GM18498 (cell line): ENCODE results near the gene ABTB1.
"Not testable (repeated sequence)": the region's sequence is repeated elsewhere in the genome, so short reads cannot be mapped to it uniquely, and the experiment has no call there.

ENCODE experiments used
- ATAC-seq: cut with Tn5 transposase; IDR thresholded peaks from one replicate; pipeline ENCODE4 v1.9.1; 2021; ENCODE audit warnings: mild to moderate bottlenecking, moderate library complexity; ENCODE audit not compliant: unreplicated experiment

ABTB1 gene

DNA sequence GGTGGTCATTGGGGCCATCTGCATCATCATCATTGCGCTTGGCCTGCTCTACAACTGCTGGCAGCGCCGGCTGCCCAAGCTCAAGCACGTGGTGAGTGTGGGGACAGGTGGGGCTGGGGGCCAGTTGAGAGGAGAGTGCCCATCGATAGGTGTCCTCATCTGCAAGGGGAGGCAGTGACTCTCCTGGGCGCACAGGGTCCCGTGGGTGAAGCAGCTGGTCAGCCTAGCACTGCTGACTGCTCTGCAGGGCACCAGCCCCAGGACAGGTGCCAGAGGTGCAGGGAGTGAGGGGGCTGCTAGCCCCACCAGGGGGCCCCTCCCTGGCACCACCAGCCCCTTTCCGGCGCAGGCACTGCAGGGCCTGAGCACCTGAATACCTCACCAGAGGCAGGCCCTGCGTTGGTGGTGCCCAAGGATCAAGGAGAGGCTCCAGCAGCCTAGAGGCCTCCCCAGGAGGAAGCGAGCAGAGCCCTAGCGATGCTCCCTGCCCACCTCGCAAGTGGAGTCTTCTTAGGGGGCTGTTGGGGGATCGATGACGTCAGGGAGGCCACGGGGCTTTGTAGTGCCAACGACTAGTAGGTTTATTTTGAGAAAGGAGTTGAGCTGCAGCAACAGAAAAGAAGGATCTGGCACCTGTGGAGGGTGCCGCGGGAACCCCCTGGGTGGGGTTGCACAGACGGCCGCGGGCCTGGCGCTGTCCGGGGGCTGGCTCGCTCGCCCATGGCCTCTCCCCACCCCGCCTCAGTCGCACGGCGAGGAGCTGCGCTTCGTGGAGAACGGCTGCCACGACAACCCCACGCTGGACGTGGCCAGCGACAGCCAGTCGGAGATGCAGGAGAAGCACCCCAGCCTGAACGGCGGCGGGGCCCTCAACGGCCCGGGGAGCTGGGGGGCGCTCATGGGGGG lies 976 bp upstream of the ABTB1 start:
- ATAC-seq, result peak; percentile 22

DNA sequence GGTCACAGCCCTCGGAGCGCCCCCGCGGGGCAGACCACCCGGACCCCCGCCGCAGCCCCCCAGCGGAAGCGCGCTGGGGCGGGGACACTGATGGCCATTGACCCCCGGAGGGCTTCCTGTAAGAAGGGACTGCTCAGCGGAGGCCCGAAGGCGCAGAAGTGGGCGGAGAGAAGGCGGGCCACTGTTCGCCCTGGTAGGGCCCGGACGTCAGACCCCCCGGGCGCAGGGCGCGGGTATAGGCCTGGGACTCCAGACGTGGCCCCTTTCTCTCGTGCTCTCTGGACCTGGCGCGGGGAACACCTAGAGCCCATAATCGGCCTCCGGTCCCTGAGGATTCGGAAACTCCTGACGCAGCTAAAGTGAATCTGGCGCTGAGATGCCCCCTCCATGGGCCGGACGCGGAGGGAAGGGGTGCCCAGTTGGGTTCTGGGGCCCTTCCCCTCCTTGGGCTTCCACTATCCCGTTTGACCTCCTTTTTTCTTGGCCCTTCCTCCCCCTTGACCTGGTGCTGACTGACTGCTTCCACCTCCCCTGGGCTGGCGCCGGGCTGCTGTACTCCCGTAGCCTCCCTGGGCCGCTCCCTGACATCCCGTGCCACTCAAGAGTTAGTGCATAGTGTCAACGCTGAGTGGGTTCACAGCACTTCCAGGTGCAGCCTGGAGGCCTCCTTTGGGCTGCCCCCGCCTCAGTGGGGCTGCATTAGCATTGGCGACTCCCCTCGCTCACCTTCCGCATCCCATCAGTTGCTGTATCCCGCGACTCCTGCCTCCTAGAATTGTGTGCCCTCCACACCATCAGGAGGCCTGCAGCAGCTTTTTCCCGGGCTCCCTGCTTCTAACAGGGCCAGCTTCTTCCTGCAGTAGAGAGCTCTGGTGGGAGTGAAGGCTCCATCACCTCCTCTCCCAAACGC lies 694 bp downstream of the ABTB1 start:
- ATAC-seq, result peak; percentile 43

DNA sequence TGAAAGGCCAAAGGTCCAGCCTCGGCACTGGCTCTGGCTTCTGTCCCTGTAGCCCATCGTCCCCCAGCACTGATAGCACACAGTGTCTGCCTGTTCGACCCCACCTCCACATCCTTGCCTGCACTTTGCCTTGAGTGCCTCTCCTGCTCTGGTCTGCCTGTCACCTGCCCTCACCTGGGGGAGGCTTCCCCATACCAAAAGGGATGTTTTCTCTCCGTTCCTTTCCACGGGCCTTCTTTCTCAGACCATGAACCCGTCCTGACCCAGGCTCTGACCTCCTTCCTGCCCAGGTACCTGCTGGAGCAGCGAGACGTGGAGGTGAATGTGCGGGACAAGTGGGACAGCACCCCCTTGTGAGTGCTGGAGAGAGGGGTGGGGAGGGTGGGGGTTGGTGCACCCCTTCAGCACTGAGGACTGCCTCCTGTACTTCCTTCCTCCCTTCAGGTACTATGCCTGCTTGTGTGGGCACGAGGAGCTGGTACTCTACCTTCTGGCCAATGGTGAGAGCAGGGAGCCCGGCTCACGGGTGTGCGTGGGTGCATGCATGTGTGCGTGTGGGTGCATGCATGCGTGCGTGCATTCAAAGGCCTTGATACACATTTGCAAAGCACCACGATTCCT lies 1.5 kb downstream of the ABTB1 start:
- no peak for ATAC-seq

DNA sequence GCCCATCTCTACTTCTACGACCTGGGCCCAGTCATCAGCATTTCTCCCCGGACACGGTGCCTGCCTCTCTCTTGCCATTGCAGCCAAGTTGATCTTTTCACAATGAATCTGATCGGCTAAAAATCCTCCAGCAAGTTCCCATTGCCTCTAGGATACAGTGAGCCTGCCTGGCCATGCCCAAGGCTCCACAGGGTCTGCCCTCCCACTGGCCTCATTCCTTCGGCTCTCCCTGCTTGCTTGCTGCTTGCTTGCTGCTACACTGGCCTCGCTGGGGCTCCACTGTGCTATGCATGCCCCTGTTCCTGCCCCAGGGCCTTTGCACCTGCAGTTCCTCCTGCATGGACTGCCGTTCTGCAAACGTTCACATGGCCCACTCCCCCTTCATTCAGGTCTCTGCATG lies 2.0 kb downstream of the ABTB1 start:
- ATAC-seq, result no peak

DNA sequence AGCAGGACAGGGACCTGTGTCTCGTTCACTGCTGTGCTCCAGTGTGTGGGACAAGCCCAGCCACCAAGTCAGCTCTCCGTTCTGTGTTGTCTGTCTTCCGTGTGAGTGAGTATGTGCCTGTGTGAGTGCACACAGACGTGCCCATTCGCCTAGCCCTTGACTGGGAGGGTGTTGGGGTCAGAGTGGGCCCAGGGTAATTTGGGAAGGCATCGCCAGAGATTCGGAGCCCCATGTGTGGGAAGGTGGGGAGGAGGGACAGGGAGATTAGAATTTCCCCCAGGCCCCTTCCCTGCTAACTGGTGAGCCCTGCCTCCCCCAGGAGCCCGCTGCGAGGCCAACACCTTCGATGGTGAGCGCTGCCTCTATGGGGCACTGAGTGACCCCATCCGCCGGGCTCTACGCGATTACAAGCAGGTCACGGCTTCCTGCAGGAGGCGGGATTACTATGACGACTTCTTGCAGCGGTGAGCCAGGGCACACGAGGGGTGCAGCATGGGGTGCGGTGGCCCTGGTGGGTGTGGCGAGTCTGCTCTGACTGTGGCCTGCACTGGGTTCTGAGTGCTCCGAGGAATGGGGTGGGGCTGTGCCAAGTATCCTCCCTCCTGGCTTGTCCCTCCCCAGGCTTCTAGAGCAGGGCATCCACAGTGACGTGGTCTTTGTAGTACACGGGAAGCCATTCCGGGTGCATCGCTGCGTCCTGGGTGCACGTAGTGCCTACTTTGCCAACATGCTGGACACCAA lies 3.1 kb downstream of the ABTB1 start:
- no peak for ATAC-seq

DNA sequence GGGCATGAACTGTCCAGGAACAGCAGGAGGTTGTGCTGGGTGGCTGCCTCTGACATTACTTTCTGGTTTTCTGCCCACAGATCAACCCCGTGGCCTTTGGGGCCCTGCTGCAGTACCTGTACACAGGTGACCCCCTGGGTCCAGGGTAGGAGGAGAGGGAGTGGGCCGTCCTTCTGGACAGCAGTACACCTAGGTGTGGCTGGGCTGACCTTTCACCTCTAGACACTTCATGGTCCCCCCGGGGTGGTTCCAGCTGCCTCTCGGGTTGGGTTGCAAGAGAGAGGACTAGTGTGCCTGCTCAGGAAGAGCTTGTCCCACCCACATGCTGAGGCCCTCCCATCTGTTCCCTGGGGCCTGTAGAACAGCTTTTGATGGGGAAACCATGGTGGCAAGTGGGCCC lies 3.7 kb downstream of the ABTB1 start:
- ATAC-seq, result no peak

DNA sequence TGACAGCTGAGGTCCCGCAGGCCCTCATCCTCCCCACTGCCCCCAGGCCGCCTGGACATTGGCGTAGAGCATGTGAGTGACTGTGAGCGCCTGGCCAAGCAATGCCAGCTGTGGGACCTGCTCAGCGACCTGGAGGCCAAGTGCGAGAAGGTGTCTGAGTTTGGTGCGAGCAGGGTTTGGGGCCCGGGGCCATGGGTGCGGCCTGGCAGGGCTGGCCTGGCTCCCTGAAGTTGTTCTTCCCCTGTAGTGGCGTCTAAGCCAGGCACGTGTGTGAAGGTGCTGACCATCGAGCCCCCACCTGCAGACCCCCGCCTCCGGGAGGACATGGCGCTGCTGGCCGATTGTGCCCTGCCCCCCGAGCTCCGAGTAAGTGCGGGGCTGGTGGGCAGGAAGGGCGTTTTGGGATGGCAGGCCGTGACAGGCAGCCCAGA lies 4.2 kb downstream of the ABTB1 start:
- no peak for ATAC-seq

DNA sequence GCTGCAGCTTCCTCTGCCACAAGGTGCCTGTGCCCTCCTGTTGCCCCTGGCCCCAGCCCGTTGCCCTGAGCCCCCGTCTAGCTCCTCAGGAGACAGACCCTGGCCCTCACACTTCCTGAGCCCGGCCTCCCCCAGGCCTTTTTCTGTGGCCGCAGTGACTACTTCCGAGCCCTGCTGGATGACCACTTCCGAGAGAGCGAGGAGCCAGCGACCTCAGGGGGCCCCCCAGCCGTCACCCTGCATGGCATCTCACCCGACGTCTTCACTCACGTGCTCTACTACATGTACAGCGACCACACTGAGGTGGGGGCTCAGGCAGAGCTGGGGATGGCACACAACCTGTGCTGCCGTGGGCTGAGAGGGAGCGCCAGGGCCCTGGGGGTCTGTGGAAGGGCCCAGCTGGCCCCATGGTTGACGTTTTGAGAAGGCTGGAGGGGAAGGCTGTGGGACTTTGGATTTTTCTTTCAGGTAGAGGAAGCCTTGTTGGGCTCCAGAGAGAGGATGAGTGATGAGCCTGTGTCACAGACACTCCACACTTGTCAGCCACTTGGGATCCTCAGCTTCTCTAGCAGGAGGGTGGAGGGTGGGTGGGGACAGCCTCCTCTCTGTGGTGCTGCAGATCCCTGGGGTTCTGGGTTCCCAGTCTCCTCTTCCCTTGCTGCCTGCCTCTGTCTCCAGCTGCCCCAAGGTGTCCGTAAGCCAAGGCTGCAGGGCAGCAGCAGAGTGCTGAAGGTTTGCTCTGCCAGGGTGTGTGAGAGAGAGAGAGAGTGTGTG lies 5.0 kb downstream of the ABTB1 start:
- no peak for ATAC-seq

DNA sequence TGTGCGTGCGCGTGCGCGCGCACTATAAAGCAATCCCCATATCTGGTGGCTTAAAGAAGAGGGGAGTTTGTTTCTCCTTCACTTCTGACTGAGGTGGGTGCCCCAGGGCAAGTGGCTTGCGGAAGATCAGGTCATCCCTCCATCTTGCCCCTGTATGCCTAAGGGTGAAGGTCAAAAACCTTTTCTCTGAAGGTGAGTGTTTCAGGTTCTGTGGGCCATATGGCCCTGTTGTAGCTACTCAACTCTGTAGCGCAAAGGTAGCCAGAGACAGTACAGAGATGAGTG lies 5.5 kb downstream of the ABTB1 start:
- ATAC-seq, result no peak

DNA sequence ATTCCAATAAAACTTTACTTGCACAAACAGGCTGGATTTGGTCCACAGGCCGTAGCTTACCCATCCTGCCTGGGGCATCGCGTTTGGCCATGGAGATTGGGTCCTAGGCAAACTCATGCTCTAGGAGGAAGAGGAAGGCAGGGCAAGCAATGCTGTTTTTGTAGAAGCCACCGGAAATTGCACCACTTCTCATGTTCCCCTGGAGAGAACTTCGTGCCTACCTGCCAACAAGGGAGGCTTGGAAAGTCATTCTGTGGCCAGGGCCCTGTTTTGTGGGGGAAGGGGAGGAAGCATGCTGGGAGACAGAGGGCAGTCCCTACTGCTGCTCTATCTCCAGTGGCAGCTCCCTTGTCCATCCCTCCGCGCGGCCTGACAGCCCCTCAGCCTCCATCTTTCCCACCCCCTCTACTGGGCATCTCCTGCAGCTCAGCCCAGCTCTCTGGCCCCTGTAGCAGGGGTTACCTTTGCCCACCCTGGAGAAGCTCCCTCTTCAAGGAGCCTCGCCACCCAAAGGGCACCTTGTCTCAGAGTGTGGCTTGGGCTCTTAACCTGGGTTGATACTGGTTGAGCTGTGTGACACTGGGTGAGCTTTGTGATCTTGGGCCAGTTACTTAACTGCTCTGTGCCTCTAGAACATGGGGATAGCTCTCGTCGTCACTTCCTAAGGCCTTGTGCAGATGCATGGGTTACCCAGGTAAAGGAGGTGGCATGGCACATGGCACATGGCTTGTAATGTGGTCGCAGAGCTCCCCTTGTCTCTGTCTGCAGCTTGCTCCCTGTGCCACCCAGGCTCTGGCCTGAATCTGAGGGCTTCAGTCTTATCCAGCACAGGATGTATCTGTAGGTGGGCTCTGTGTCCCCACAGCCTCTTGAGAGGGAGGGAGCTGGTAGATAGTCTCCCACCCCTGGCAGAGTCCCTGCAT lies 6.1 kb downstream of the ABTB1 start:
- no peak for ATAC-seq

DNA sequence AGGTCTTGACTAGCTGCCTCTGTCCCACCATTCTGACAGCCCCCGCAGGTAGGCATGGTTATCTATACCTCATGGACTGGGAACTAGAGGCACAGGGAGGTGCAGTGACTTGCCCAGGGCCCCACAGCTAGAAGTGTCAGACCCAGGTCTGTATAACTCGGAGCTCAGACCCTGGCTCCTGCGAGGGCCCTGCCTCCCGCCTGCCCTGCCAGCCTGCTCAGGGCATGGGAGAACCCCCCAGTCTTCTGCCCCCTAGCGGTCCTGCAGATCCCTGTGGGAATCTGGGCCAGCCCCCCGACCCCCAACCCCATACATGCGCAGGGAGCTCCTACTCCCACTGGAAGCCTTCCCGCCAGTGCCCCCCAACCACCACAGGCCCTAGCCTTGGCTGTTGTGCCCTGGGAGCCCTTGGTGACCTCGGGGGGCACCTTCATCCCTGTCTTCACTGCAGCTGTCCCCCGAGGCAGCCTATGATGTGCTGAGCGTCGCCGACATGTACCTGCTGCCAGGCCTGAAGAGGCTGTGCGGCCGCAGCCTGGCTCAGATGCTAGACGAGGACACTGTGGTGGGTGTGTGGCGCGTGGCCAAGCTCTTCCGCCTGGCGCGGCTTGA lies 6.9 kb downstream of the ABTB1 start:
- ATAC-seq, result no peak

DNA sequence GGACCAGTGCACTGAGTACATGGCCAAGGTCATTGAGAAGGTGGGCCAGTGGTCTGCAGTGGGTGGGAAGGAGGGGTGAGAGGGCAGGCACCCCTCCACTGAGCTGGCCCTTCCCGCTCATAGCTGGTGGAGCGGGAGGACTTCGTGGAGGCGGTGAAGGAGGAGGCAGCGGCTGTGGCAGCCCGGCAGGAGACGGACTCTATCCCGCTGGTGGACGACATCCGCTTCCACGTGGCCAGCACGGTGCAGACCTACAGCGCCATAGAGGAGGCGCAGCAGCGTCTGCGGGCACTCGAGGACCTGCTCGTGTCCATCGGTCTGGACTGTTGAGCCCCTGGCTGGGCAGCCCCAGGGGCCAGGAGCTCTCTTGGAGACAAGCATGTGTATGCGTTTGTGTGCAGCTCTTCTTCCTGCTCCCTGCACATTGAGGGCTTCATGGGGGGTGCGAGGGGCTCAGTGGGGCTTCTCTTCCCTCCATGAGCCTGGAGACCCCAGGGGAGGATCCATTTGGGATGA lies 7.5 kb downstream of the ABTB1 start:
- no peak for ATAC-seq

DNA sequence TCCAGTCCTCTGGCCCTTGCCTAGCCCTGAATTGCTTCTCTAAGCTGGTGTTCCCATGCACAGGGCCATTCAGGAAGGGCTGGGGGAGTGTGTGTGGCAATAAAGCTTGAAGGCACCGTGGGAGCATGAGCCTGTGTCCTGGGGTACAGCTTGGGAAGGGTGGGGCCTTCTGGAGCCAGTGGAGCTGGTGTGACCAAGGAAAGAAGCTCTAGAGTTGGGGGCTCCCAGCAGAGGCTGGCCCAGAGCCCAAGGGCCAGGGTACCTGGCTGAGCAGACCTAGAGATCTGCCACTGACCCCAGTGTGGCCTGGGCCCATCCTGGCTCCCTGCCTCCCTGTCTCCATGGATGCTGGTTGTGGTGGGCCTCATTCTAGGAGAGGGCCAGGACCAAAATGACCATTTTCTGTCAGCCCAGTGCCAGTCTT lies 8.1 kb downstream of the ABTB1 start:
- no peak for ATAC-seq

DNA sequence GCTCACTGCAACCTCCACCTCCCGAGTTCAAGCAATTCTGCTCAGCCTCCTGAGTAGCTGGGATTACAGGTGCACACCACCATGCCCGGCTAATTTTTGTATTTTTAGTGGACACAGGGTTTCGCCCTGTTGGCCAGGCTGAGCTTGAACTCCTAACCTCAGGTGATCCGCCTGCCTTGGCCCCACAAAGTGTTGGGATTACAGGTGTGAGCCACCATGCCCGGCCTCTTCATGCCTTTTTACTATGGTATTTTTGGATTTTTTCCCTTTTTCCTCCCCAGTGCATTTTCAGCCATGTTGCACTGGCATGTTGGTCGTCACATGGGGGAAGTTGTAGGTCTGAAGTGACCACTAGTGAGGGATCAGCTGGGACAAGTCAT lies 9.4 kb downstream of the ABTB1 start:
- ATAC-seq, result not testable (repeated sequence)

DNA sequence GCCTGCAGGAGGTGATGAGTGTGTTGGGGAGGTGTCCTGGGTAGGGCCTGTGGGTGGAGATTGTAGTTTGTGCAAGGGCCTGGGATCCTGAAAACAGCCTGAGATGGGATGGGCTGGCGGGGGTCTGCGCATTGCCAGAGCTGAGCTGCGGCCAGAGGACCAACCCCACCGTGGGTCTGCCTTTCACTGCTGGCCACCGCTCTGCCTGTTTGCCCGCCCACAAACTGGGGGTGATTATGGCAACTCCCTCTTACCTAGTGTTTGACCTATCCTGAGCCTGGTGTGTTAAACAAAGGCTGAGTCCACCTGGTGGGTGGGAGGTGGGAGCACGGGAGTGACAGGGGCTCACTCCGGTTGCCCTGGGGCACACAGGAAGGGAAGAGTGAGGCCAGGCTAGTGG lies 9.8 kb downstream of the ABTB1 start:
- ATAC-seq, result no peak

DNA sequence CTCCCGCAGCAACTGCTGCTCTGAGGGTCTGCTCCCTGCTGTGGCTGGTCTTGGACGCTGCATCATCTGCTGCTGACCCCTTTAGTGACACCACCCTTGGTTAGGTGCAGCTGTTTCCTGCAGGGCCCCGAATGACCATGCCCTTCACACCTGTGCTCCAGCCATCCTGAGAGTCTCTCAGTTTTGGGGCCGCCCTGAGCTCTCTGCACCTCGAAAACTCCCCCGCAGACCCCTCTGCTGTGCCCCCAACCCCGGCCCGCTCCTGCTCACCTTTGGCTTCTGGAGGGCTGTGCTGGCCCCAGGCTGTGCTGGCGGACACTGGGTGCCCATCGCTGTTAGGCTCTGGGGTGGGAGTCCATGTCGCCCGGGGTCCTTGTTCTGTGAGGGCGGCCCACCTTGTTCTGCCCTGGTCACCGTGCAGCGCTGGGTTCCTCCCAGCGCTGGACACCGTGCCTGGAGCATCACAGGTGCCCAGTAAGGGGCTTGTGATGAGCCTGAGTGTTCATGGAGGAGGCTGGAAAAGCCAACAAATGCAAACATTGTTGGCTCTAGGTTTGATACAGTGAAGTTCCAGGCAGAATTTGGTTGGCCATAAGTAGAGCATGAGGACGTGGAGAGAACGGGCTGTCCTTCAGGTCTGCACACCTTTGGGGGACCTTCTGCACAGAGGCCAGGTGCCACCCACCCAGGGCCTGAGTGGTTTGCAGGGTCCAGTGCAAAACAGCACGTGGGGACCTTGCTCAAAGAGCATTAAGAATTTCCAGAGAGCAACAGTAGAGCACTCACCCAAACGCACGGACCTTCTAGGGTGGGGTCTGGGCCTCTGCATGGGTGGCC lies 12.3 kb downstream of the ABTB1 start:
- no peak for ATAC-seq

DNA sequence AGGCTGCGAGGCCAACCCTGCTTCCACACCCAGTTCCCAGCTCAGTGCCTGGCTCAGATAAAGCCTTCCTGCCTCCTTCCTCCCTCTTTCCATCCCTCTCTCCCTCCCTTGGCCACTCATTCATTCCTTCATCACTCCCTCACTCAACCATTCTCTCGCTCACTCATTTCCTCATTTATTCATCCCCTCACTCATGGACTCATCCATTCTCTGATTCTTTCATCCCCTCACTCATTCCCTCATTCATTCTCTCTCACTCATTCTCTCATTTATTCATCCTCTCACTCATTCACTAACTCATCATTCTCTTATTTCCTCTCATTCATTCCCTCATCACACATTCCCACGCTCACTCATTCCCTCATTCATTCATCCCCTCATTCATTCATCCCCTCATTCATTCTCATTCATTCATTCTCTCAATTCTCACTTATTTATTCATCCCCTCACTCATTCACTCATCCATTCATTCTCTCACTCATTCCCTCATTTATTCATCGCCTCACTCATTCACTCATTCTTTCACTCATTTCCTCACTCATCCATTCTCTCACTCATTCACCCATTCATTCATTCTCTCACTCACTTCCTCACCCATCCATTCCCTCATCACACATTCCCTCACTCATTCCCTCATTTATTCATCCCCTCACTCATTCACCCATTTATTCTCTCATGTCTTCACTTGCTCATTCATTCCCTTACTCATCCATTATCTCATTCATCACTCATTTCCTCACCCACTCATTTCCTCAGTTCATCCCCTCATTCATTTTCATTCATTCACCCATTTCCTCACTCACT lies 13.2 kb downstream of the ABTB1 start:
- ATAC-seq, result no peak
